ENCODE measurements around the gene CABLES2.

Gene CABLES2

DNA sequence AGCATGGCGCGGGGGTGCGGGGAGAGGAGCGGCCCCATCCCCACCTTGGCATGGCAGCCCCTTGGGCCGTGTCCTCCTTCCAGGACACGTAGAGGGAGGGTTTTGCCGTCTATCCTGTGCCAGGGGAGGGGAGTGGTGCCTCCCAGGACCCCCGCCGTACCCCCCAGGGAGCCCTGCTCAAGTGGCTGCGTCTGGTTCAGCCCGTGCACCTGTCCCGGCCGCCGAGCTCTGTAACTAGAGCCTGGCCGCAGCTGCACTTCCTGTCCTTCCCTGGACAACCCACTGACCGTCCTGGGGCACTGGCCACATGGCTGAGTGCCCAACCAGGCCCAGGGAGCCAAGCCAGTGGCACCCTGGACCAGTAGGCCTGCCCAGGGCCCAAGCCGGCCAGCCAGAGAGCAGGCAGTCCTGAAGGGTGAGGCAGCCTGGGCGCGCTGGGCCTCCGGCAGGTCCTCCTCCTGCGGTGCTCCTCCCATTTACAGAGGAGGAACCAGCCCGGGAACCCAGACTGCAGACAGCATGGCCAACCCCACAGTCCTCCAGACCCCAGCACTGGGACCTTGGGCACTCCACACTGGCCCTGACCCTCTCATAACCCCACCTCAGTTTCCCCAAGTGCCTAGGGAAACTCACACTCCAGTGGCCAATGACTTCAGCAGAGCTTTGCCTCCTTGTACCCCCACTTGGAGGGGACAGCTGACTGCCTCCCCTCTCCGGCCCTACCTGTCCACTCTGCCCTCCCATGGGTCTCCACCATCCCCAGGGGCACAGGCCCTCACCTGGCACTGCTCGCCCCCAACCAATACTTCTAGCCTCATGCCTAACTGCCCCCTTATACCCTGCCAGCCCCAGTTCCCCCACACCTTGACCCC, 48.7 kb downstream of the CABLES2 start:
- no peak for DNase-seq

DNA sequence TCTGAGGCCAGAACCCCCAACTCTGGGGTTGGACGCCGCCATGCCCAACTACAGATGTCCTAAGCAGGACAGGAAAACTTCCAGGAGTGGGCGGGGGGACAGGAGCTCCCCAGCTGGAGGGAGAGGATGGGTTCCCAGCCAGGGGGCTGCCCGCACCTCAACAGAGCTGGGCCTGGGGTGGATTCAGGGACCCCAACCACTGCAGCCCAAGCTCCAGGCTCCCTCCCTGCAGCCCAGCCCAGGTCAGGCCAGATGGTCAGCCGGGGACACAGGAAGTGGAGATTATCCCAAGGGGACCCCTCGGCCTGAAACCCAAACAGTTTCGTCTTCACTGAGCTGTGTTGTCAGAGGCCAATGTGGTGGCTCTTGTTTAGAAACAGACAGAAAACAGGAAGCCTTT, 49.4 kb downstream of the CABLES2 start:
- no peak for DNase-seq

- DNase-seq: no peak
Measured at GRCh38 chr20:62357187-62357667, 49.9 kb downstream of the CABLES2 start.

GRCh38 chr20:62356589-62357186, 50.4 kb downstream of the CABLES2 start:
- DNase-seq: no peak

DNA sequence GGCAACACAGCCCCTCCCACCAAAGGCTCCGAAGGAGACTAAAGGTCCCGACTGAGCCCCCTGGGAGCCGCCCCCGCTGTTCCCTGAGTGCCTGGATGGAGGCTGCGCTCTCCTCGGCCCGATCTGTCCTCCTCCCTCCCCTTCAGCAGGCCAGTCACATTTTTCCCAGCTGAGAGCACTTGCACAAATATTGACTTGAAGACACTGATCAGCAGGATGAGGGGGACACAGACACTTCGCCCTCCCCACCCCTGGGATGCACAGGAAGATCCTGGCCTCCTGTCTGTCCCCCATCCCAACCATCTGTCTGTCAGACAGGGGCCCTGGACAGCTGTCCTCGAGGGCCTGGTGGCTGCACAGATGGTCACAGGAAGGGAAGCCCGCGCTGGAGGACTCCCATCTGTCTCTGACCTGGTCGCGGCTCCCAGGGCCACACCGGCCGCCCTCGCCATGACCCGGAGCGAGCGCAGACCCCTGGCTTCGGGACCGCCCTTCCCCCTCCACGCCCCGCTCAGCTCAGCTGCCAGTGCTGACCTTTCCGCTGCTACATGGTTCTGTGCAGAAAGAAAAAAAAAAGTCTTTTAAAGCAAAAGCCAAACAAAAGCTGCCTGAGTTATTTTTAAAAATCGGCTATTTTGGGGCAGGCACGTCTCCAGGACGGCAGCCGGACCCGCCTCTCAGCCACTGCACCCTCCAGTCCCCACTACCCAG, 51.1 kb downstream of the CABLES2 start:
- no peak for DNase-seq

DNA sequence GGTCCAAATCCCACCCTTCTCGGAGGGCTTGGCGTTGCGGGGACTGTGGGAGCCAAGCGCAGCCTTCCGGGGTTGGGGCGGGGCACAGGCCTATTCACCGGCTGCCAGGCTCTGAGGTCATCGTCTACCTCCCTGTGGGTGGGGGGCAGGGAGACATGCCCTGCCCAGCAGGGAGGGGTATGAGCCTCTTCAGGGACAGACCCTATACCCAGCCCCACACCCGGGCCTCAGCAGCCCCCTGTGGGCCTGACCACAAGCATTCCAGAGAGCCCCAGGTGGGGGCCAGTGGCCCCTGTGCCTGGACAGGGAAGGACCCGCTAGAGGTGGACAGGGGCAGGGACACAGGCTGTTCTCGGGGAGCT, 51.6 kb downstream of the CABLES2 start:
- no peak for DNase-seq

DNA sequence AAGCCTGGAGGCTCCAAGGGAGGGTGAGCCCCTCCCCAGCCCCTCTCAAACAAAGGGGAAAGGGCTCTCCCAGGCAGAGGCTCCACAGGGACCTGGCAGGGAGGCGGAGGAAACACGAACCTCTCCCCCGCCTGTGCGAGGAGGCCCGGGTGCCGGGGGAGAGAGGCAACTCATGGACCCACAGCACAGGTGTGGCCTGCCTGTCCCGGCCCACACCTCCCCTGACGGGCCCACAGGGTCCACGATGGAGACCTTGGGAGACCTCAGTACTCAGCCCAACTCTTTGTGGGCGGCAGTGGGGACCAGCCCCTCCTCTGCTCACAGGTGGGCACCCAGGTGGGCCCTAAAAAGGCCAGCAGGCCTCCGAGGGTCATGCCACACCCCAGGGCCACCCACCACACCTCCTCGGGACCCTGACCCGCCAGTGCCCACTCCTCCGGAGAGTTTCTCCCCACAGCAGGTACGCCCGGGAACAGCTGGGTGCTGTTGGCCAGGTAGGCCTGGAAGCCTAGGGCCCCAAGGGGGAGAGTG, 52.2 kb downstream of the CABLES2 start:
- DNase-seq: no peak

GRCh38 chr20:62354031-62354808, 52.9 kb downstream of the CABLES2 start:
- DNase-seq: no peak

DNA sequence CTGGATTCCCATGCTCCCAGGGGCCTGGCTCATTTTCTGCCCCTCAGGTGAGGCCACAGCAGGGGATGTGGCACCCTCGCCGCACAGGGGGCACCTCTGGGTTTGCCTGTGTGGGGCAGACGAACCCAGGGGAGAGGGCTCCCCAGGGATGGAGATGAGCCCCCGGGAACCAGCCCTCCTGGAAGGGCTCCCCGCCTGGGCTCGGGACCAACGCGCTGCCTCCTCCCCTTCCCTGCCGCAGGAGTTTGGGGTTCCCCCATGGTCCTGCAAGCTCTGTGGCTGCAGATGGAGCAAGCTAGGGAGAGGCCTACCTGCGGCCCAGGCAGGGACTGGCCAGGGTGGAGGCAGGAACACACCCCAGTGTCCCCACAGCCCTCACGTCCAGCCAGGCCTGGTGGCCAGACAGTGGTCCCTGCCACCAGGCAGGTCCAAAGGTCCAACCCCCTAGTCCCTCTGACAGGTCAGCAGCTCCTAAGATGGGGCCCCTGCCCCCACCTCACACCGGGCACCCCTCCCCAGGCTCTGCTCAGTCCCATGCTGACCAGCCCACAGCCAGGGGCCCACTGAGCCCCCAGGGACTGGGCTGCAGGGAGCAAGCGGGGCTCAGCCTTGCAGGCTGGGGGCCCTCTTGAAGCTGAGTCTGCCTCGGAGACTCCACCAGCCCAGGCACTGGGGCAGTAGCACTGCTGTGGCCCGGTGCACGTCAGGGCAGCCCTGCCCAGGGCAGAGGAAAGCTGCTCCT, 53.6 kb downstream of the CABLES2 start:
- DNase-seq: no peak

DNA sequence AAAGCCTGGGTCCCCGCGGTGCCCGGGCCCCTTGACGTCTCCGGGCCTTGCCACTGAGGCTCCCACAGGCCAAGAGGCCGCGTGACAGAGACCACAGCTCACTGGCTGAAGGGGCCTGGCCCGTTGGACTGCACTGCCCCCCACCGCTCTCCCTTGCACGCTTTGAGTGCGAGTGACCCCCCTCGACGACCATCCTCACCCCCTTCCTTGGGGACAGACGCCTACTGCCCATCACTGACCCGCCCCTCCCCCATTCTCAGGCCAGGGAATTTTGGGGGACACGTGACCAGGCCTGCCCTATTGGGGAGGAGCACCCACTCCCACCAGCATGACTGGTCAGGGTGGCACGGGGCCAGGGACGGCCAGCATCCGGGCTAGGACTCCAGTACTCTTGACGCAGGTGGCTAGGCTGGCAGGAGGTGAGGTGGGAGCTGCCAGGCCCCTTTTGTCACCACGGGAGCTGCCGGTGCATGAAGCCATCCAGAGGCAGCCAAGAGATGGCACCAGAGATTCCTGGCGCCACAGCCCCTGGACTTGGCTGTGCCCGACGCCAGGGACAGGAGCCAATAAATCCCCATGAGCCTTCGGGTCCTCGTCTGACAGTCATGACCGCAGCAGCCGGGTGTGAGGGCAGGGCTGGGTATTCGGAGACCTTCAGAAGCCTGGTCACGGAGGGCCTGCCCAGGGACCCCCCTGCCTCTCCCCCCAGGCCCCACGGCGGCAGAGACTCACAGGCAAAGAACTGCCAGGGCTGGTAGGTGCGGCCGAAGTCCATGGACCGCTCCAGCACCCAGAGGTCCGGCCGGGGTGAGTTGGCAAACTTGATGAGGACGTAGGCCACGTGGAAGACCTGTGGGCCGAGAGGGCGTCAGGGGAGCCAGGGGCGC, 54.4 kb downstream of the CABLES2 start:
- no peak for DNase-seq

DNA sequence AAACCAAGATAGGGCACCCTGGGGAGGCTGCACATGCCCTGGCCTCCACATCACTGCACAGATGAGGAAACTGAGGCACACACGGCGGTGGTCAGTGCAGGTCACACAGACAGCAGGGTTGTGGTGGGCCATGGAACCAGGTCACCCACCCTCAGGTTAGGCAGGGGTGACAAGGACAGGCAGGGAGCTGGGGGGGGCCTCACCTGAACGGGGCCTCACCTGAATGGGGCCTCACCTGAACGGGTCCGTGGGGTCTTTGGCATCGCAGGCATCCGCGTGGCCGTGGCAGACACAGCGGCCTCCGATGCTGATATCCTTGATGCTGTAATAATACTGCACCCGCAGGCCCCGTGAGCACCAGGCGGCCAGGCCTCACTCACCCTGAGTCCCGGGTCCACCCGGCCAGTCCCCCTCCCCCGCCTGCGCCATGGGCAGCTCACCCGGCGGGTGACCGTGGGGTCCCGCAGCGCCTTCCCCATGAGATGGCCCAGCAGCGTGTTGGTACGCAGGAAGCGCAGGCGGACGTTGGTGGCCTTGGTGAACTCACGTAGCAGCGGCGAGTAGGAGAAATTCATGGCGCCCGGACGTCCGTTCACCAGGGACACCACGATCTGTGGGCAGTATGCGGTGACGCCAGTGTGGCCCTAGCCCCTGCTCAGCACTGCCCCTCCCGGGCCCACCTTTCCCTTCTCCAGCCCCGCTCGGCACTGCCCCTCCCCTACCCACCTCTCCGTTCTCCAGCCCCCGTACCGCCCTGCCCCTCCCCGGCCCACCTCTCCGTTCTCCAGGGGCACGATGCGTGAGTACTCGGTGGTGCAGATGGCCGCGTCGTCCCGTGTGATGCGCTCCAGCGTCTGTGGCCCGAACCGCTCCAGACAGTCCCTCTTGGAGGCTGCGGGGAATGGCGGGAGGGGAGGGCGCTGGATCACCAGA, 55.4 kb downstream of the CABLES2 start:
- DNase-seq: no peak

GRCh38 chr20:62350629-62351422, 56.3 kb downstream of the CABLES2 start:
- no peak for DNase-seq

GRCh38 chr20:62350098-62350628, 56.9 kb downstream of the CABLES2 start:
- no peak for DNase-seq

GRCh38 chr20:62349556-62350097, 57.5 kb downstream of the CABLES2 start:
- no peak for DNase-seq

GRCh38 chr20:62348604-62349003, 58.5 kb downstream of the CABLES2 start:
- no peak for DNase-seq

DNA sequence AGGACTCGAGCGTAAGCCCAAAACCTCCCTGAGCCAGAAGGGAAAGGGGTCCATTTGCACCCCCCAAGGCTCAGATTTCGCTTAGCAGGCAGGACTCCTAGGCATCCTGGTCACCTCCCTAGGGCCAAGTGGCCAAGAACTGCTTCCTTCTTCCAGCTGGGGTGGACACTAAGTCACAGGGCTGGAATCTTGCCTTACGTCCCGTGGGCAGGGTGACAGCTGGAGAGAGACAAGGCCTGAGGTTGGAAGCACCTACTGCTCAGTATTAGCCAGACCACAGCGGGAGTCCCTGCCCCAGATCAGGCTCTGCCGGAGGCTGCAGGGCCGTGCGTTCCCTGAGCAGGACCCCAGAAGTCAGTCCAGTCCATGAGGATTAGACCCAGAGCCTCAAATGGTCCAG, 59.6 kb downstream of the CABLES2 start:
- DNase-seq: no peak

GRCh38 chr20:62347151-62347404, 60.0 kb downstream of the CABLES2 start:
- DNase-seq: no peak

- no peak for DNase-seq
Measured at GRCh38 chr20:62346398-62347150, 60.5 kb downstream of the CABLES2 start.

Data from cortex of kidney (tissue), 1 donor.